Transverse colon (tissue), 4 donors: ENCODE data around the gene XRCC4.

Source experiments
- CTCF ChIP-seq, 5 experiments: fragments of 200-600 bp in 3 of 5; fragments of 450-650 bp in 2 of 5; sonication (generic) in 3 of 5; IDR thresholded peaks; 1 replicate in 2 of 5; 2 replicates in 3 of 5; pipeline ENCODE4 v1.5.1; 2016 to 2017; ENCODE audit warnings: antibody characterized with exemption in 5 of 5, inconsistent platforms in 3 of 5, mild to moderate bottlenecking in 2 of 5, moderate library complexity in 1 of 5
- POLR2A ChIP-seq: fragments of 450-650 bp; IDR thresholded peaks from one replicate; pipeline ENCODE4 v1.6.1; 2016; ENCODE audit warnings: antibody characterized with exemption, mild to moderate bottlenecking, moderate library complexity
- POLR2AphosphoS5 ChIP-seq, 3 donors: sonication (generic); formaldehyde crosslinking; IDR thresholded peaks; one replicate each; pipeline ENCODE4 v1.6.1; 2016; ENCODE audit warnings: antibody characterized with exemption in 3 of 3

GRCh38 chr5:83285661-83286398 lies 208.5 kb downstream of the XRCC4 start:
- TF ChIP-seq POLR2A = no peak
- TF ChIP-seq CTCF (IDR thresholded peaks at IDR 0.05) = no peak
- TF ChIP-seq POLR2AphosphoS5 (IDR thresholded peaks at IDR 0.05) = no peak
